SU-DHL-6 (cell line): ENCODE data around the gene VPS52.

ENCODE experiments used
- EZH2phosphoT487 ChIP-seq: fragments of 200-600 bp; sonication (generic), shearing (Covaris generic); conservative IDR thresholded peaks from 2 replicates; pipeline ENCODE4 v1.6.1; 2018; ENCODE audit warnings: mild to moderate bottlenecking, antibody characterized with exemption, low read length, moderate library complexity, mixed read lengths
- TF ChIP-seq, protein P1 (sequence below): fragments of 200-600 bp; sonication (generic); IDR thresholded peaks from one replicate; pipeline ENCODE4 v1.5.1; 2017; ENCODE audit warnings: antibody characterized with exemption, mild to moderate bottlenecking, low read length, moderate library complexity; ENCODE audit not compliant: insufficient read depth, poor library complexity, severe bottlenecking

GRCh38 chr6:33278810-33279209 is 7.1 kb upstream of the VPS52 start:
- TF ChIP-seq, protein P1, sequence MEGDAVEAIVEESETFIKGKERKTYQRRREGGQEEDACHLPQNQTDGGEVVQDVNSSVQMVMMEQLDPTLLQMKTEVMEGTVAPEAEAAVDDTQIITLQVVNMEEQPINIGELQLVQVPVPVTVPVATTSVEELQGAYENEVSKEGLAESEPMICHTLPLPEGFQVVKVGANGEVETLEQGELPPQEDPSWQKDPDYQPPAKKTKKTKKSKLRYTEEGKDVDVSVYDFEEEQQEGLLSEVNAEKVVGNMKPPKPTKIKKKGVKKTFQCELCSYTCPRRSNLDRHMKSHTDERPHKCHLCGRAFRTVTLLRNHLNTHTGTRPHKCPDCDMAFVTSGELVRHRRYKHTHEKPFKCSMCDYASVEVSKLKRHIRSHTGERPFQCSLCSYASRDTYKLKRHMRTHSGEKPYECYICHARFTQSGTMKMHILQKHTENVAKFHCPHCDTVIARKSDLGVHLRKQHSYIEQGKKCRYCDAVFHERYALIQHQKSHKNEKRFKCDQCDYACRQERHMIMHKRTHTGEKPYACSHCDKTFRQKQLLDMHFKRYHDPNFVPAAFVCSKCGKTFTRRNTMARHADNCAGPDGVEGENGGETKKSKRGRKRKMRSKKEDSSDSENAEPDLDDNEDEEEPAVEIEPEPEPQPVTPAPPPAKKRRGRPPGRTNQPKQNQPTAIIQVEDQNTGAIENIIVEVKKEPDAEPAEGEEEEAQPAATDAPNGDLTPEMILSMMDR = no peak
- no peak for TF ChIP-seq EZH2phosphoT487
